ENCODE data around the gene CA14. TPM values are rescaled to one million over a fixed set of nuclear protein-coding genes. Genes with fewer than 3 reads are reported as not detected.
A peak's percentile ranks its signal among the peaks of the same experiment; 100 is the strongest.
"Not testable (repeated sequence)": the region's sequence is repeated elsewhere in the genome, so short reads cannot be mapped to it uniquely, and the experiment has no call there.

The CA14 gene
- not detected in 2 replicates for total RNA-seq (2014; rRNA removed; shearing (Covaris generic))

GRCh38 chr1:150257624-150258585 lies at the start of gene CA14:
Gene CA14 (plus strand): TSS chr1:150257774. CDS start chr1:150258129, 355 bp downstream.
- DNase-seq (ENCODE audit: low read depth), result no peak

- not testable (repeated sequence) for DNase-seq (ENCODE audit: low read depth)
These were observed 49.1 kb upstream of the CA14 start for GRCh38 chr1:150208460-150208859.

GRCh38 chr1:150210091-150210490 lies 47.5 kb upstream of the CA14 start:
- no peak for DNase-seq (ENCODE audit: low read depth)

GRCh38 chr1:150210706-150211105 lies 46.9 kb upstream of the CA14 start:
- no peak for DNase-seq (ENCODE audit: low read depth)

GRCh38 chr1:150212070-150212469 lies 45.5 kb upstream of the CA14 start:
- DNase-seq (ENCODE audit: low read depth), result no peak

GRCh38 chr1:150213170-150214098 lies 44.1 kb upstream of the CA14 start:
- peak; percentile 93 for DNase-seq (ENCODE audit: low read depth)

GRCh38 chr1:150214099-150214756 lies 43.3 kb upstream of the CA14 start:
- DNase-seq (ENCODE audit: low read depth), result not testable (repeated sequence)

GRCh38 chr1:150215855-150216254 lies 41.7 kb upstream of the CA14 start:
- not testable (repeated sequence) for DNase-seq (ENCODE audit: low read depth)

- DNase-seq (ENCODE audit: low read depth), result no peak
These were observed 36.0 kb upstream of the CA14 start for GRCh38 chr1:150221552-150221951.

GRCh38 chr1:150224983-150225382 lies 32.6 kb upstream of the CA14 start:
- DNase-seq (ENCODE audit: low read depth), result no peak

- DNase-seq (ENCODE audit: low read depth), result no peak
These were observed 32.0 kb upstream of the CA14 start for GRCh38 chr1:150225546-150225945.

GRCh38 chr1:150226486-150226885 lies 31.1 kb upstream of the CA14 start:
- no peak for DNase-seq (ENCODE audit: low read depth)

- DNase-seq (ENCODE audit: low read depth), result no peak
These were observed 30.3 kb upstream of the CA14 start for GRCh38 chr1:150227228-150227627.

GRCh38 chr1:150228246-150228645 lies 29.3 kb upstream of the CA14 start:
- DNase-seq (ENCODE audit: low read depth), result not testable (repeated sequence)

- DNase-seq (ENCODE audit: low read depth), result not testable (repeated sequence)
These were observed 24.7 kb upstream of the CA14 start for GRCh38 chr1:150232921-150233320.

- no peak for DNase-seq (ENCODE audit: low read depth)
These were observed 23.9 kb upstream of the CA14 start for GRCh38 chr1:150233359-150234308.

- no peak for DNase-seq (ENCODE audit: low read depth)
These were observed 23.3 kb upstream of the CA14 start for GRCh38 chr1:150234309-150234565.

- DNase-seq (ENCODE audit: low read depth), result peak; percentile 80
These were observed 22.8 kb upstream of the CA14 start for GRCh38 chr1:150234566-150235293.

GRCh38 chr1:150235294-150235851 lies 22.2 kb upstream of the CA14 start:
- peak; percentile 44 for DNase-seq (ENCODE audit: low read depth)
